Calu3 (cell line): Measurements from ENCODE around the gene GNA12. TPM values are rescaled to one million over a fixed set of nuclear protein-coding genes. Genes with fewer than 3 reads are reported as not detected.

Source experiments
- BruUV-seq: library from RNA; stranded (reverse); fragments of 400-500 nt; replicated peaks from 2 replicates; lab custom pipeline; 2021; lab: Mats Ljungman, UMichigan
- CTCF ChIA-PET: fragments of 300-600 bp; sonication (Branson Sonifier 250); formaldehyde crosslinking; loops from one replicate; lab custom pipeline; 2022; ENCODE audit warnings: antibody characterized with exemption; lab: Charles Lee
- DNase-seq: peaks from one replicate; pipeline ENCODE4 v3.0.0; 2022
- H3K27ac Mint-ChIP-seq: one replicate; pipeline ENCODE4 v1.8.0; 2022; ENCODE audit warnings: mixed read lengths; ENCODE audit not compliant: unreplicated experiment
- H3K27me3 Mint-ChIP-seq: one replicate; pipeline ENCODE4 v1.8.0; 2022; ENCODE audit warnings: mixed read lengths; ENCODE audit not compliant: unreplicated experiment
- H3K36me3 Mint-ChIP-seq: one replicate; pipeline ENCODE4 v1.8.0; 2022; ENCODE audit warnings: mild to moderate bottlenecking, moderate library complexity, mixed read lengths; ENCODE audit not compliant: insufficient read depth, unreplicated experiment
- H3K4me1 Mint-ChIP-seq: one replicate; pipeline ENCODE4 v1.8.0; 2022; ENCODE audit warnings: mild to moderate bottlenecking, low read depth, mixed read lengths; ENCODE audit not compliant: unreplicated experiment
- H3K4me3 Mint-ChIP-seq: one replicate; pipeline ENCODE4 v1.8.0; 2022; ENCODE audit warnings: mild to moderate bottlenecking, low read depth, moderate library complexity, mixed read lengths; ENCODE audit not compliant: unreplicated experiment
- H3K9me3 Mint-ChIP-seq: one replicate; pipeline ENCODE4 v1.8.0; 2022; ENCODE audit warnings: low read depth, mixed read lengths; ENCODE audit not compliant: unreplicated experiment
- intact Hi-C: fragments of 100-400 bp; cut with micrococcal nuclease; formaldehyde crosslinking; loops from one replicate; pipeline ENCODE4 v1.10.0; 2022; ENCODE audit not compliant: unreplicated experiment
- total RNA-seq: library from RNA; stranded (reverse); gene quantifications from 2 replicates; pipeline ENCODE4 v1.2.3, GENCODE V29; 2022
- TF ChIP-seq, protein P1 (sequence below): fragments of 200-600 bp; IDR thresholded peaks from one replicate; pipeline ENCODE4 v1.8.0; 2022; ENCODE audit warnings: antibody characterized with exemption; ENCODE audit not compliant: unreplicated experiment

Gene GNA12
- total RNA-seq, 1 experiment from 2014 or later, result 78.3 TPM

DNA sequence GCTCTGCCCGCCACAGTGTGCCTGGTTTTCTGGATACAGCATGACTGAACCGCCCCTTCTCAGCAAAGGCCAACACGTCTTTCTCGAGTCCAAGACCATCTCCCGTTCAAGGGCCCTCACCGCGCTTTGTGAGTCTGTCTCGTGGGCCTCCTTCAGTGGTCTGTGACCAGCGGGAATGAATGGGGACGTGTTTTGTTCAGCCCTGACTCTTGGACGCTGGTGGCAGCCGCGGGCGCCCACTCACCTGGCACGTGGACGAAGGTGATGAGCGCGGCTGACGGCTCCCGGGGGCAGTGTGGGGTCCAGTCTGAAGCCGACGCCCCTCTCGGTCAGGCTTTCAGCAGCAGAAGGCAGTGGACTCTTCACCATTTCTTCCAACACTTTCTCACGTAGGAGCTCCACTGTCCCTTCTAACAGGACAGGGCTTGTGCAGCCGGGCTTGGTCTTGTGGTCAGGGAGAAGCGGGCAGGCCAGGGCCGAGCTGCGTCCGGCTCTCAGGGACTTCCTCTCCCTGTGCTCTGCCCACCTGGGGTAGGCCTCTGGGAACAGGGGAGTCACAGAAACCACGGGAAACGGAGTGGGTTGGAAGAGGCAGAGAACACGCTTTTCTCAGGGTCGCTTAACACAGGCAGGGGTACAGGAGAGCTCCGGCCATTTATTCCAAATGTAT lies 125.7 kb downstream of the GNA12 start:
- no TSS peak for BruUV-seq
- DNase-seq, result no peak
- CTCF ChIA-PET, result interaction anchor here (0.7 to 1.5 kb wide), 5 partner anchors 8 to 319 kb away, joined by 3 to 6 read pairs (median 4); no protein-coding TSS in a partner anchor
- no peaks in the 10 kb centered on the region for H3K27me3 Mint-ChIP-seq
- no peaks in the 10 kb centered on the region for H3K4me1 Mint-ChIP-seq
- no peaks in the 10 kb centered on the region for H3K9me3 Mint-ChIP-seq
- H3K27ac Mint-ChIP-seq, result no peak overlapping the region
- no peak overlapping the region for H3K4me3 Mint-ChIP-seq
- intact Hi-C loops, result no loop called here
- TF ChIP-seq, protein P1, sequence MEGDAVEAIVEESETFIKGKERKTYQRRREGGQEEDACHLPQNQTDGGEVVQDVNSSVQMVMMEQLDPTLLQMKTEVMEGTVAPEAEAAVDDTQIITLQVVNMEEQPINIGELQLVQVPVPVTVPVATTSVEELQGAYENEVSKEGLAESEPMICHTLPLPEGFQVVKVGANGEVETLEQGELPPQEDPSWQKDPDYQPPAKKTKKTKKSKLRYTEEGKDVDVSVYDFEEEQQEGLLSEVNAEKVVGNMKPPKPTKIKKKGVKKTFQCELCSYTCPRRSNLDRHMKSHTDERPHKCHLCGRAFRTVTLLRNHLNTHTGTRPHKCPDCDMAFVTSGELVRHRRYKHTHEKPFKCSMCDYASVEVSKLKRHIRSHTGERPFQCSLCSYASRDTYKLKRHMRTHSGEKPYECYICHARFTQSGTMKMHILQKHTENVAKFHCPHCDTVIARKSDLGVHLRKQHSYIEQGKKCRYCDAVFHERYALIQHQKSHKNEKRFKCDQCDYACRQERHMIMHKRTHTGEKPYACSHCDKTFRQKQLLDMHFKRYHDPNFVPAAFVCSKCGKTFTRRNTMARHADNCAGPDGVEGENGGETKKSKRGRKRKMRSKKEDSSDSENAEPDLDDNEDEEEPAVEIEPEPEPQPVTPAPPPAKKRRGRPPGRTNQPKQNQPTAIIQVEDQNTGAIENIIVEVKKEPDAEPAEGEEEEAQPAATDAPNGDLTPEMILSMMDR, result no peak
- peaks cover 72% of the 10 kb centered on the region for H3K36me3 Mint-ChIP-seq

DNA sequence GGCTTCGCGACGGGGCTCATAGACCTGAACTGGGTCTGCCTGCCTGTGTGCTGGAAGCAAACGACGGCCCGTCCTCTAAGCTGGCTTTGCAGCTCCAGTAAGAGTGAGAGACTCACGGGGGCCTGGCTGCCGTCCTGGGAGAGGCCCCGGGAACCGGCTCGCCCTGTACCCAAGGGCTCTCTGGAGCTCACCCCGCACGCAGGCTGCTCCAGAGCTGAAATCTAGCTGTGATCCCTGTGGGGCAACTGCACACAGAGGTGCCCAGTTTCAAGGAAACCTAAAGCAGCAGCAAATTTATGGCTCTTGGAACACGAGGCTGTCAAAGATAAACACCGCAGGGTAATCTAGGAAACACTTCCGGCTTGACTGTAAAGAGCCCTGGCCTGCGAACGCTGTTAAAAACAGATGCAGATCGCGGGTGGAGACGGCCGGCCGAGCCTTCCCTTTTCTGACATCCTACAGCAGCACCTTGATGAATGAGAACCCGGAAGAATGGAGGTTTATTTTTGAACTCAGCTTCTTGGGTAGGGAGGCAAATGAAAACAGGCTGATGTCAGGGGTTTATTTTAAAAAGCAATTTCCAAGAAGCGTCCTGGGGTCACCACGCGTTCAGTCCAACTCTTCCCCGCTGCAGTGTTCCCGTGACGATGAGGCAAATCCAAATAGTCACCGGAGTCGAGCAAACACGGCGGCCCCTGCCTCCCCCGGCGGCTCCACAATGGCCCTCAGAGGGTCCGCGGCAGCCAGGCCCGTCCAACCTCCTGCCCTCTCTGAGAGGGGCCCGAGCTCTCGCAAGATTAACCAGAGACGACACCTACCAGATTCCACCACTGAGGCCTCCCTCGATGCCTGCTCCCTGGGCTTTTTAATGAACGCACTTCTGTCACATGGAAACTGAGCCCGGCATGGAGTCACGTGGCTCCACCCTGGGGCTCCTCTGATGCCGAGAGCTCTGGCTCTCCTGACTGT lies 126.5 kb downstream of the GNA12 start:
- H3K27me3 Mint-ChIP-seq, result no peaks in the 10 kb centered on the region
- TF ChIP-seq, protein P1, result no peak
- no peak overlapping the region for H3K27ac Mint-ChIP-seq
- BruUV-seq, result no TSS peak
- peaks cover 66% of the 10 kb centered on the region for H3K36me3 Mint-ChIP-seq
- CTCF ChIA-PET, result interaction anchor here (1.0 kb wide), 1 partner anchor 7 kb away, joined by 3 read pairs; no protein-coding TSS in a partner anchor
- no peak for DNase-seq
- no peaks in the 10 kb centered on the region for H3K9me3 Mint-ChIP-seq
- no peaks in the 10 kb centered on the region for H3K4me1 Mint-ChIP-seq
- intact Hi-C loops, result no loop called here
- no peak overlapping the region for H3K4me3 Mint-ChIP-seq

- no TSS peak for BruUV-seq
- Mint-ChIP-seq H3K9me3 (no peaks in the 10 kb centered on the region), H3K4me1 (no peaks in the 10 kb centered on the region)
Observed at GRCh38 chr7:2716906-2717292, 127.2 kb downstream of the GNA12 start.

DNA sequence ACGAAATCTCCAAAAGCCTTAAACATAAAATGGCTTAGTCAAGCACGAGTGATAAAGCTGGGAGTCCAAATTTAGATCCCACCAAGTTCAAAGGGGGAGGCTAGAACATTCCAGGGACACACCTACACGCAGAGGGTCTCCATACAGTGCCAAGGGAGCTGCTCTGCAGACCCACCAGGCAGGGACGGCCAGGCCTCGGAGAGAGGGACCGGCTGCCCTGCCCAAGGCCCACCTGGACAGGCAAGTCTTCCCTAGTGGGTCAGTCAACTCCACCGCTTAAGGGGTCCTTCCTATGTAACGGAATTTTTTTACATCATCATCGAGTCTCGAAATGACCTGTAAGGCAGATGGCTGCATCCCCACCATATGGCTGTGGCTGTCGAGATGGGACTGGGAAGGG lies 127.6 kb downstream of the GNA12 start:
- H3K27ac Mint-ChIP-seq, result no peak overlapping the region
- H3K9me3 Mint-ChIP-seq, result no peaks in the 10 kb centered on the region
- H3K27me3 Mint-ChIP-seq, result no peaks in the 10 kb centered on the region
- TF ChIP-seq, protein P1, result no peak
- intact Hi-C loops, result no loop called here
- peaks cover 62% of the 10 kb centered on the region for H3K36me3 Mint-ChIP-seq
- BruUV-seq, result no TSS peak
- H3K4me1 Mint-ChIP-seq, result no peaks in the 10 kb centered on the region
- no peak for DNase-seq
- H3K4me3 Mint-ChIP-seq, result no peak overlapping the region
- CTCF ChIA-PET, result no interaction called here

More at GRCh38 chr7:2716906-2717292, 127.2 kb downstream of the GNA12 start:
- H3K4me3 Mint-ChIP-seq, result no peak overlapping the region
- CTCF ChIA-PET, result no interaction called here
- H3K36me3 Mint-ChIP-seq, result peaks cover 64% of the 10 kb centered on the region
- intact Hi-C loops, result no loop called here
- H3K27ac Mint-ChIP-seq, result no peak overlapping the region
- H3K27me3 Mint-ChIP-seq, result no peaks in the 10 kb centered on the region
- TF ChIP-seq, protein P1, result no peak
- DNase-seq, result no peak
